ENCODE measurements around the gene QKI. TPM values are rescaled to one million over a fixed set of nuclear protein-coding genes. Genes with fewer than 3 reads are reported as not detected.

Gene QKI
- total and polyA plus RNA-seq, 2 of the 8 experiments (the other 6 are each of a cell fraction or from before 2014, with no cell fraction given), result 181 to 183 TPM

DNA sequence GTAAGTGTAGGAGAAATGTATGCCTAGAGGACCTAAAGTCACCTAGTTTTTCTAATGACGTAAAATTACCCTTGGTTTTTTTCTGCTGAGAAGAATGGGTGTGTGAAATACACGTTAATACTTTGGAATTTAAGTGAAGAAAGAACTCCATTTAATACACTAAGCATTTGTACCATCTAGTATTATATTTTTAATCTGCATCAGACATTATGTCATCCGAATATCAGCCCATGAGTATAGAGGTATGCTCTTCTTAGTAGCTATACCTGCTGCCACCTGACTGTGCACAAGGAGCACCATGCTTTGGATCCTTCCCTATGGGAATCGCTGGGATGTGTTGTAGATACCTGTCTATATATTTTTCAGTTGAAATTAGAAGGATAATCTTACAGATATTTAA lies 106.4 kb downstream of the QKI start (continued):
- TF ChIP-seq GTF2F1 (IDR thresholded peaks at IDR 0.05; ENCODE audit: borderline replicate concordance, low read depth, low read length), result no peak
- TF ChIP-seq TBP (IDR thresholded peaks at IDR 0.05; ENCODE audit: low read depth, low read length), result no peak
- no peak for TF ChIP-seq EGR1 (IDR thresholded peaks at IDR 0.05; ENCODE audit: borderline replicate concordance, low read depth, low read length)
- no peak for TF ChIP-seq CREB1 (IDR thresholded peaks at IDR 0.05)
- TF ChIP-seq NANOG (IDR thresholded peaks at IDR 0.05; ENCODE audit: insufficient read depth, low read depth, low read length, poor library complexity, severe bottlenecking), result no peak
- TF ChIP-seq CEBPB (IDR thresholded peaks at IDR 0.05; ENCODE audit: low read depth, low read length), result no peak
